Measurements from ENCODE around the gene THSD1.

DNA sequence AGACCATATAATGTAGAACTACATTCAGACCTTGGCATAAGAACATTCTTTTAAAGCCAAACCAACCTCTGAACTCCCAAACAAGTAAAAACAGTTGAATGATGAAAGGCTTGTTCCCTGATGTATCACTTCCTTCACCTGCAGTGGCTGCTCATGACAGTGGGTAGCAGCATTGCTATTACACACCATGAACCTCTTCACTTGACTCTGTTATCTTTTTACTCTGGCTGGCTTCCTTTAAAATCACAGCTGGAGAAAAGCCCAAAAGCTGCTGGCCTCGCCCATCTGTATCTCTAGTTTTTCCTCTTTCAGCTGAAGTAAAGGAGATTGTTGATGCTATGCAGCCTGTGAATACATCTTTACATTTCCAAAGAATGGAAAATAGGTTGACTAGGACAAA lies 22.6 kb downstream of the THSD1 start:
- no peak for TF ChIP-seq CTCF (IDR thresholded peaks at IDR 0.05; ENCODE audit: low read depth, low read length)
- TF ChIP-seq MYC (IDR thresholded peaks at IDR 0.05; ENCODE audit: low read depth, low read length): no peak
